Muscle layer of colon (tissue), 2 donors: ENCODE data around the gene DDX46.
"Not testable (repeated sequence)": the region's sequence is repeated elsewhere in the genome, so short reads cannot be mapped to it uniquely, and the experiment has no call there.

Source experiments
- H3K27ac ChIP-seq: one replicate; pipeline ENCODE4 v1.7.0; 2013; ENCODE audit warnings: low read depth, mild to moderate bottlenecking, low read length, moderate library complexity
- H3K27me3 ChIP-seq, 2 donors: one replicate each; pipeline ENCODE4 v1.7.0; 2013; ENCODE audit warnings: low read length in 2 of 2, mild to moderate bottlenecking in 2 of 2; ENCODE audit not compliant: insufficient read depth in 2 of 2, control insufficient read depth in 1 of 2
- H3K36me3 ChIP-seq: one replicate; pipeline ENCODE4 v1.7.0; 2013; ENCODE audit warnings: mild to moderate bottlenecking, low read length; ENCODE audit not compliant: insufficient read depth
- H3K4me1 ChIP-seq: one replicate; pipeline ENCODE4 v1.7.0; 2013; ENCODE audit warnings: mild to moderate bottlenecking, low read length; ENCODE audit not compliant: insufficient read depth
- H3K4me3 ChIP-seq, 2 donors: one replicate each; pipeline ENCODE4 v1.7.0; 2013; ENCODE audit warnings: low read length in 2 of 2, low read depth in 1 of 2, mild to moderate bottlenecking in 1 of 2, moderate library complexity in 1 of 2
- H3K9ac ChIP-seq: one replicate; pipeline ENCODE4 v1.7.0; 2013; ENCODE audit warnings: low read length
- H3K9me3 ChIP-seq: one replicate; pipeline ENCODE4 v1.7.0; 2013; ENCODE audit warnings: mild to moderate bottlenecking, low read length
- donor health status: abdominal sarcoma.
- donor health status: Adenocarcinoma of cecum.

The DDX46 gene

DNA sequence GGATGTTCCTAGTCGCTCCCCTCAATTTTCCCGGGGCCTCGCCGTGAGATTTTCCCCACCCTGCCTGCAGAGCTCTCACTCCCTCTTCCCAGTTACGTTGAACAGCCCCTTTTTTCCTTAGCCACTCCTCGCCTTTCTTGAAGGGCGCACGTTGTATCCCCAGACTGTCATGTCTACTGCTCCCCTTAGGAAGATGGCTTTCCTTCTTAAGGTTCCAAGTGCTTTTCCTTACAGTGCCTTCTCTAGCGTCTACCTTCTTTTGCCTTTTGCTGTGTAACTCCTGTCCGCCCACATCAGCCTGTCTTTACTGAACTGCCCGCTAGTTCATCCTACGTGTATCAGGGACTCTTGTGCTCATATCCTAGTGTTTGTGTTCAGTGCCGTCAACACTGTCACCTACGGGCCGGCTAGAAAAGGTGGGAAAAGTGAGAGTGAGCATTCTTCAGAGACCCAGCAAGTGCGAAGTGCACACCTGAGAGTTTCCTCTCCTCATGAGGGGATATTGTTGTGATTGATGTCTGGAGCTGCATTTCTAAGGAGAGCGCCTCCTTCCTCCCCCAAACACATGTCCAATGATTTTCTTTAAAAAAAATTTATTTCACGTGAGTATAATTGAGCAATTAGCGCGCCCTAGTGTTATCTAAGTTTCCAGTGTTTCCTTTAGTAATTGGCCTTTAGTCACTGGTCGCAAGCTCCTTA is 19.5 kb upstream of the DDX46 start:
- Histone ChIP-seq H3K27ac (peak overlapping the region; percentile 90), H3K27me3 (no peaks in the 10 kb centered on the region), H3K9me3 (no peaks in the 10 kb centered on the region), H3K36me3 (peaks cover 4% of the 10 kb centered on the region), H3K9ac (peak overlapping the region; percentile 77), H3K4me3 (peak overlapping the region; percentile 71 to 83), H3K4me1 (peaks cover 12% of the 10 kb centered on the region)

DNA sequence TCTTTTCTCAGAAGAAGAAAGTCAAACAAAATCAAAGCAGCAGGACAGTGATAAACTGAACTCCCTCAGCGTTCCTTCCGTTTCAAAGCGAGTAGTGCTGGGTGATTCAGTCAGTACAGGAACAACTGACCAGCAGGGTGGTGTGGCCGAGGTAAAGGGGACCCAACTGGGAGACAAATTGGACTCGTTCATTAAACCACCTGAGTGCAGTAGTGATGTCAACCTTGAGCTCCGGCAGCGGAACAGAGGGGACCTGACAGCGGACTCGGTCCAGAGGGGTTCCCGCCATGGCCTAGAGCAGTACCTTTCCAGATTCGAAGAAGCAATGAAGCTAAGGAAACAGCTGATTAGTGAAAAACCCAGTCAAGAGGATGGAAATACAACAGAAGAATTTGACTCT is 17.5 kb upstream of the DDX46 start:
- H3K4me1 ChIP-seq: peaks cover 12% of the 10 kb centered on the region
- H3K36me3 ChIP-seq: peaks cover 4% of the 10 kb centered on the region
- no peak overlapping the region for H3K4me3 ChIP-seq
- H3K27ac ChIP-seq: no peak overlapping the region
- H3K9ac ChIP-seq: no peak overlapping the region
- no peaks in the 10 kb centered on the region for H3K27me3 ChIP-seq
- H3K9me3 ChIP-seq: no peaks in the 10 kb centered on the region

DNA sequence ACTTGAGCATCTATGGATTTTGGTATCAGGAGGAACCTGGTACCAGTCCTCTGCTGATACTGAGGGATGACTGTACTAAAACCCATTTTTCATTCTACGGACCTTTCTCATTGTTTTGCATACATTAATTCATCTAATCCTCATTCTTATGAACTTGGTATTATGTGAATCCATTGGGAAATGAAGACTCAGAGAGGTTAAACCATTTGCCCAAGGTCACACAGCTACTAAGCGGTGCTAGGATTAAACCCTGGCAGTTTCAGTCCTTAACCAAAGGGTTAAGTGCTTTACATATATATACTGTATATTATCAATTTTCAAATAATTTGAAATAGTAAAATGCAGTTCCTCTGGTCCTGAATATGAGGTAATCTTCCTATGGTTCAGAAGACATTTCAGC is 16.4 kb upstream of the DDX46 start:
- H3K9ac ChIP-seq: no peak overlapping the region
- no peak overlapping the region for H3K27ac ChIP-seq
- H3K9me3 ChIP-seq: no peaks in the 10 kb centered on the region
- H3K4me3 ChIP-seq: no peak overlapping the region
- H3K27me3 ChIP-seq: no peaks in the 10 kb centered on the region
- H3K36me3 ChIP-seq: peaks cover 4% of the 10 kb centered on the region
- peaks cover 12% of the 10 kb centered on the region for H3K4me1 ChIP-seq

DNA sequence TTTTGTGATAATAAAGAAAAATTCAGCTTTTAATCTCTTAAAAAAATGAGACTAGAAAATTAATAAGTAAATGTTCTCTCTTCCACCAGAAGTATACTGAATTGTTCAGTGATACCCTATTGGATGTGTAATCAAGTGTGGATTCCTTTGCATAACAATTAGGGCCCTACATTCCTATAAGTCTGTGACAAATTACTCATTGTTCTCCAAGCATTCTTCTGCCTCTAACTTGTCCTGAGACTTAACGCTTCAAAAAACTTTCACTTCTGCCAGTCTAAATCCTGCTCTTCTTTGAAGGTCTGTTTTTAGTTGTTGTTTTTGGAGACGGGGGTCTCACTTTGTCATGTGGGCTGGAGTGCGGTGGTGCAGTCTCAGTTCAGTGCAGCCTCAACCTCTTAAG is 9.2 kb upstream of the DDX46 start:
- H3K27ac ChIP-seq: no peak overlapping the region
- no peaks in the 10 kb centered on the region for H3K4me1 ChIP-seq
- H3K9me3 ChIP-seq: no peaks in the 10 kb centered on the region
- no peaks in the 10 kb centered on the region for H3K27me3 ChIP-seq
- H3K36me3 ChIP-seq: peaks cover 13% of the 10 kb centered on the region
- H3K9ac ChIP-seq: no peak overlapping the region
- H3K4me3 ChIP-seq: no peak overlapping the region

DNA sequence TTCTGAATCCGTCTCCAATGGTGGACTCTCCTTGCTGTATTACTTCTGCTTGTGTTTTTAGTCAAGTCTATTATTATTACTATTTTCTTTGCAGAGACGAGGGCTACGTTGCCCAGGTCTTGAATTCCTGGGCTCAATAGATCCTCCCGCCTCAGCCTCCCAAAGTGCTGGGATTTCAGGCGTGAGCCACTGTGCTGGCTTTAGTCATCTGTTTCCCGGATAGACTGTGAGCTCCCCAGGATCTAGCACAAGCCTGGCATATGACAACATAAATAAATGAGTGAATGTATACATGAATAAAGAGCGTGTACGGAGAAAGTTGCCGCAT is 439 bp upstream of the DDX46 start:
- Histone ChIP-seq H3K9ac (no peak overlapping the region), H3K4me3 (peak overlapping the region; percentile 44 to 66), H3K27ac (no peak overlapping the region), H3K4me1 (peaks cover 11% of the 10 kb centered on the region), H3K36me3 (no peaks in the 10 kb centered on the region), H3K9me3 (no peaks in the 10 kb centered on the region), H3K27me3 (no peaks in the 10 kb centered on the region)

DNA sequence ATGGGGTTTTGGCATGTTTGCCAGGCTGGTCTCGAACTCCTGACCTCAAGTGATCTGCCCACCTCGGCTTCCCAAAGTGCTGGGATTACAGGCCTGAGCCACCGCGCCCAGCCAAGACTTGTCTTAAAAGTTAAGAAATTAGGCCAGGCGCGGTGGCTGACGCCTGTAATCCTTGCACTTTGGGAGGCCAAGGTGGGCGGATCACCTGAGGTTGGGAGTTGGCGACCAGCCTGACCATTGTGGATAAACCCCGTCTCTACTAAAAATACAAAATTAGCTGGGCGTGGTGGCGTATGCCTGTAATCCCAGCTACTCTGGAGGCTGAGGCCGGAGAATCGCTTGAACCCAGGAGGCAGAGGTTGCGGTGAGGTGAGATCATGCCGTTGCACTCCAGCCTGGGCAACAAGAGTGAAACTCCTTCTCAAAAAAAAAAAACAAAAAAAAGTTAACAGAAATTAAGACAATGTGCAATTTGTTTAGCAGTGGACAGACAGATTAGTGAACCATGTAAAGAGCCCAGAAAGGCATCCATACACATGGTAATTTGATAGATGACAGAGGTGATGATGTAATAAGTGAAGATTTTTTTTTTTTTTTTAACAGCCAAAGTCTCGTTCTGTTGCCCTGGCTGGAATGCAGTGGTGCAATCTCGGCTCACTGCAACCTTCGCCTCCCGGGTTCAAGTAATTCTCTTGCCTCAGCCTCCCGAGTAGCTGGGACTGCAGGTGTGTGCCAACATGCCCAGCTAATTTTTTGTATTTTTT is 9.1 kb downstream of the DDX46 start:
- H3K9ac ChIP-seq, H3K4me1 ChIP-seq, H3K9me3 ChIP-seq, H3K27me3 ChIP-seq, H3K27ac ChIP-seq, H3K4me3 ChIP-seq: not testable (repeated sequence)
- H3K36me3 ChIP-seq: peaks cover 65% of the 10 kb centered on the region

DNA sequence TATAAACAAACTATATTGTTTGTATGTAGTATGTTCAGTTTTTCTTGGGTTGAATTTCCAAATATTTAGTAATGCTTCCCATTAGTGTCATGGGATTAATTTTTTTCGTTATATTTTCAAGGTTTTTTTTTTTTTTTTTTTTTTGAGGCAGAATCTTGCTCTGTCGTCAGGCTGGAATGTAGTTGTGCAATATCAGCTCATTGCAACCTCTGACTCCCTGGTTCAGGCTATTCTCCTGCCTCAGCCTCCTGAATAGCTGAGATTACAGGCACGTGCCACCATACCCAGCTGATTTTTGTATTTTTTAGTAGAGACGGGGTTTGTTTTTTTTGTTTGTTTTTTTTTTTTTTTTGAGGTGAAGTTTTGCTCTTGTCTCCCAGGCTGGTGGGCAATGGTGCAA is 10.6 kb downstream of the DDX46 start:
- no peaks in the 10 kb centered on the region for H3K27me3 ChIP-seq
- H3K9me3 ChIP-seq: no peaks in the 10 kb centered on the region
- no peak overlapping the region for H3K4me3 ChIP-seq
- no peaks in the 10 kb centered on the region for H3K4me1 ChIP-seq
- H3K27ac ChIP-seq: no peak overlapping the region
- H3K36me3 ChIP-seq: peaks cover 72% of the 10 kb centered on the region
- no peak overlapping the region for H3K9ac ChIP-seq

DNA sequence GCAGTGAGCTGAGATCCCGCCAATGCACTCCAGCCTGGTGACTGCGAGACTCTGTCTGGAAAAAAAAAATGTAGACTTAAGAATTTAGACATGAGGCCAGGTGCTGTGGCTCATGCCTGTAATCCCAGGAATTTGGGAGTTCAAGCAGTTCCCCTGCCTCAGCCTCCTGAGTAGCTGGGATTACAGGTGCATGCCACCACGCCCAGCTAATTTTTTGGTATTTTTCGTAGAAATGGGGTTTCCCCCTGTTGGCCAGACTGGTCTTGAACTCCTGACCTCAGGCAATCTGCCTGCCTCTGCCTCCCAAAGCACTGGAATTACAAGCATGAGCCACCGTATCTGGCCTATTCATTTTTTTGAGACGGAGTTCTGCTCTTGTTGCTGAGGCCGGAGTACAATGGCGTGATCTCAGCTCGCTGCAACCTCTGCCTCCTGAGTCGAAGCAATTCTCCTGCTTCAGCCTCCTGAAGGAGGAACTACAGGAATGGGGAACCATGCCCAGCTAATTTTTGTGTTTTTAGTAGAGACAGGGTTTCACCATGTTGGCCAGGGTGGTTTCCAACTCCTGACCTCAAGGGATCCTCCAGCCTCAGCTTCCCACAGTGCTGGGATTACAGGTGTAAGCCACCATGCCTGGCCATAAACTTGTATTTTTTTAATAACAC is 14.0 kb downstream of the DDX46 start:
- Histone ChIP-seq H3K4me3 (no peak overlapping the region), H3K27me3 (no peaks in the 10 kb centered on the region), H3K27ac (no peak overlapping the region), H3K36me3 (peaks cover 61% of the 10 kb centered on the region), H3K9ac (no peak overlapping the region), H3K9me3 (no peaks in the 10 kb centered on the region), H3K4me1 (no peaks in the 10 kb centered on the region)

DNA sequence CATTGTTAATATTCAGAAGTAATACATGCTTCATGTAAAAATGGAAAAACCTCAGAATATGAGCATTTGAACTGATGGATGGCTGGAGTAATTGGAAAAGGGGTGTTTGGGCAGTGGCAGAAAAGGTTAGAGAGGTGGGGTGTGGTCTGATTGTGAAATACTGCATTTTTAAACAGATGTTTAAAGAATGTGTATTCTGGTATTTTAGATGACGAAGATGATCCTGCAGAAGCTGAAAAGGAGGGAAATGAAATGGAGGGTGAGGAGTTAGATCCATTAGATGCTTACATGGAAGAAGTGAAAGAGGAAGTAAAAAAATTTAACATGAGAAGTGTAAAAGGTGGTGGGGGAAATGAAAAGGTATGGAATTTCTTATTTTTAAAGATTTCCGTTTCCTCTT is 18.8 kb downstream of the DDX46 start:
- no peaks in the 10 kb centered on the region for H3K4me1 ChIP-seq
- no peaks in the 10 kb centered on the region for H3K27me3 ChIP-seq
- peaks cover 49% of the 10 kb centered on the region for H3K36me3 ChIP-seq
- H3K9ac ChIP-seq: no peak overlapping the region
- no peak overlapping the region for H3K27ac ChIP-seq
- H3K4me3 ChIP-seq: no peak overlapping the region
- no peaks in the 10 kb centered on the region for H3K9me3 ChIP-seq

DNA sequence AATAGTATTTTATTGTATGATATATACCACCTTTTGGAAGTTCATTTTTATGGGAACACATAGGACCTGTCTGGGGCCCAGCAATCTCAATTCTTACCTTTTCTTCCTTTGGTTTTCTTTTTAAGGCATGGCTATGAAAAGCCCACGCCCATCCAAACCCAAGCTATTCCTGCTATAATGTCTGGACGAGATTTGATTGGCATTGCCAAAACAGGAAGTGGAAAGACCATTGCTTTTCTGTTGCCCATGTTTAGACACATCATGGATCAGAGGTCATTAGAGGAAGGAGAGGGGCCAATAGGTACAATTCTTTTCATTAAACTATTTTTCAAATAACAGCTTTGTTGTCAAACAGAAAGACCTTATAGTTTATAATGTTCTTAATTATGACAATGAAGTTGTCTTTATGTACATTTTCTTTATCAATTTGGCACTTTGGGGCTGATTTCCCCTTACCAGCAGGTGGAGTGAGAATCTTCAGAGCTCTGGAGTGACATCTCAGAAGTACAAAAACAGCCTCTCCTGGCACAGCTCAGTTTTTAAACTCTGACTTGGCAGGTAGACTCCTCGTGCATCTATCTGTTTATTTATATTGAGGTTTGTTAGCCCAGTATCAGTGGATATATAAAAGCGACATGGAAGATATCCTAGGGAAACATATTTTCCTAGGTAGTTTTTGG is 25.8 kb downstream of the DDX46 start:
- Histone ChIP-seq H3K27me3 (no peaks in the 10 kb centered on the region), H3K4me3 (no peak overlapping the region), H3K27ac (no peak overlapping the region), H3K9me3 (no peaks in the 10 kb centered on the region), H3K36me3 (peaks cover 76% of the 10 kb centered on the region), H3K4me1 (no peaks in the 10 kb centered on the region), H3K9ac (no peak overlapping the region)

DNA sequence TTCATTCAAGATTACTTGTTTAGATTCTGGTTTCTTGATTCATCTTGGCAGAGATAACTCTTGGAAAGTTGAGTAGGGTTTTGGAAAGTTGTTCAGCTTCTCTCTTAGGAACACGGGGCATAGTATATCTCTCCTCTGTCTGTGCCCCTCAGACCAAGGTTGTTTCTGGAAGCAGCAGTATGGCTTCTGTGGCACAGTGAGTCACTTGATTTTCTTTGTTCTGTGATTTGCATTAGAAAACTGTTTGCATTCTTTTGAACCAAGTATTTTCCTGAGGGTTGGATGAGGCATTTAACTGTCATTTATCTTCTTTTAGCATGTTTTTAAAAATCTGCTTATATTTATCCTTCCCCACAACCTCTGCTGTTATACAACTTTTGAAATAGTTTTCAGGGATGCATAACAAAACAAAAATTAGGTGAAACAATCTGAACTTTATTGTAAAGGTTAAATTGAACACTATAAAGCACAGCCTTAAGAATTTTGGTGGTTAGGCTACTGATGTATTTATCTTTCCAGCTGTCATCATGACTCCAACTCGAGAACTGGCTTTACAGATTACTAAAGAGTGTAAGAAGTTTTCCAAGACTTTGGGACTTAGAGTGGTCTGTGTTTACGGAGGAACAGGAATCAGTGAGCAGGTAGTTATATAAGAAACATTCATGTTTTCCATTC is 26.5 kb downstream of the DDX46 start:
- H3K9me3 ChIP-seq: no peaks in the 10 kb centered on the region
- H3K36me3 ChIP-seq: peaks cover 78% of the 10 kb centered on the region
- H3K4me1 ChIP-seq: no peaks in the 10 kb centered on the region
- no peak overlapping the region for H3K27ac ChIP-seq
- H3K27me3 ChIP-seq: no peaks in the 10 kb centered on the region
- no peak overlapping the region for H3K4me3 ChIP-seq
- no peak overlapping the region for H3K9ac ChIP-seq
